ENCODE measurements around the gene SDF2. TPM values are rescaled to one million over a fixed set of nuclear protein-coding genes. Genes with fewer than 3 reads are reported as not detected.

The SDF2 gene
- total RNA-seq, 1 donor from 2014 or later: 51.0 TPM

DNA sequence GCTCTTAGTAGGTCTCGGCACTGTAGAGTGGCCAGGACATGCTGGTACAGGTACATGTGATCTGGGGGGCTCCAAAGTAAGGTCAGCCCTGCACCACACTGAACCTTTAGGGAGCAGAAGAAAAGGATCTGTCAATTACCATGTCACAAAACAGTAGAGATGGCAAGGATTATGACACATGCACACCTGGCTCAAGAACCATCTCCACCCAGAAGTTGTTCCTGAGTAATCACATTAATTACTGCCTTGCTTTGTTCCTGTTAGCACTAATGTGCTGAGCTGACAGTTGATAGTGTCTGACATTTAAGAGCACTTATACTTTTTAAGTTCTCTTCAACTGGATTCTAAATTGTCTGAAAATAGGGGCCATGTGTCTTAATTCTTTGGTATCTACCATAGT, 26.2 kb downstream of the SDF2 start:
- H3K9me3 Mint-ChIP-seq: no peaks in the 10 kb centered on the region
- no peaks in the 10 kb centered on the region for H3K4me1 Mint-ChIP-seq

DNA sequence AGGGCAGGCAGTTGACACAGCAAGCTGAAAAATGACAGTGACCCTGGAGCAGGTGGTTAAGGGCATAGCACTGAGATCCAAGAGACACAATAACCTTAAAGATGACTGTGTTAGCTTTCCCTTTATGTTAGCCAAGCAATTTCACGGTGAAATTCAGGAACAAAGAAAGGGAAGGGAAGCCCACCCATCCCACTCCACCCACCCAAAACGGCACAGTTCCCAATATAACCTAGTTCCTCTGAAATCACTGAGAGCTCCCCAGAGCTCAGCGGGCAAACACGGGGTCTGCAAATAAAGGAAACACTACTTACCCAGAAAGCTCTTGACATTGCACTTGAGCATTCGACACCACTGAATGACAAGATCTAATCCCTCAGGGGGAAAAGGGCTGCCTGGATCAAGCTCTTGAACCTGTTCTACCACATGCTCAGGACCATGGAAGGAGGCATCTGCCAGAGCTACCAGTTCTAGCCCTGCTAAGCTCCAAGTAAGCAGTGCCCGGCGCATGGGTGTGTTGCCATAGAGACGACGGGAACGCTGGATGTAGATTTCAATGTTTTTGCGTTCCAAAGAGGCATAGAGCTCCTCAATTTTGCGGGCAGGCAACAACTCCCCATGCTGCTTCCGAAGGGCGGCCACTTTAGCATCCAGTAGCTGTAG, 27.4 kb downstream of the SDF2 start:
- peaks cover 75% of the 10 kb centered on the region for H3K36me3 Mint-ChIP-seq
- no peak overlapping the region for H3K27ac Mint-ChIP-seq

More for the DNA sequence above, 26.2 kb downstream of the SDF2 start:
- no peak overlapping the region for H3K27ac Mint-ChIP-seq
- peaks cover 83% of the 10 kb centered on the region for H3K36me3 Mint-ChIP-seq
- H3K4me3 Mint-ChIP-seq: no peak overlapping the region
- no peak for DNase-seq (ENCODE audit: low spot score in 2 of 2, unreplicated experiment in 2 of 2)
- TF ChIP-seq, protein P1, sequence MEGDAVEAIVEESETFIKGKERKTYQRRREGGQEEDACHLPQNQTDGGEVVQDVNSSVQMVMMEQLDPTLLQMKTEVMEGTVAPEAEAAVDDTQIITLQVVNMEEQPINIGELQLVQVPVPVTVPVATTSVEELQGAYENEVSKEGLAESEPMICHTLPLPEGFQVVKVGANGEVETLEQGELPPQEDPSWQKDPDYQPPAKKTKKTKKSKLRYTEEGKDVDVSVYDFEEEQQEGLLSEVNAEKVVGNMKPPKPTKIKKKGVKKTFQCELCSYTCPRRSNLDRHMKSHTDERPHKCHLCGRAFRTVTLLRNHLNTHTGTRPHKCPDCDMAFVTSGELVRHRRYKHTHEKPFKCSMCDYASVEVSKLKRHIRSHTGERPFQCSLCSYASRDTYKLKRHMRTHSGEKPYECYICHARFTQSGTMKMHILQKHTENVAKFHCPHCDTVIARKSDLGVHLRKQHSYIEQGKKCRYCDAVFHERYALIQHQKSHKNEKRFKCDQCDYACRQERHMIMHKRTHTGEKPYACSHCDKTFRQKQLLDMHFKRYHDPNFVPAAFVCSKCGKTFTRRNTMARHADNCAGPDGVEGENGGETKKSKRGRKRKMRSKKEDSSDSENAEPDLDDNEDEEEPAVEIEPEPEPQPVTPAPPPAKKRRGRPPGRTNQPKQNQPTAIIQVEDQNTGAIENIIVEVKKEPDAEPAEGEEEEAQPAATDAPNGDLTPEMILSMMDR (IDR thresholded peaks at IDR 0.05; ENCODE audit: unreplicated experiment): no peak
- H3K27me3 Mint-ChIP-seq (ENCODE audit: low read depth): no peaks in the 10 kb centered on the region

DNA sequence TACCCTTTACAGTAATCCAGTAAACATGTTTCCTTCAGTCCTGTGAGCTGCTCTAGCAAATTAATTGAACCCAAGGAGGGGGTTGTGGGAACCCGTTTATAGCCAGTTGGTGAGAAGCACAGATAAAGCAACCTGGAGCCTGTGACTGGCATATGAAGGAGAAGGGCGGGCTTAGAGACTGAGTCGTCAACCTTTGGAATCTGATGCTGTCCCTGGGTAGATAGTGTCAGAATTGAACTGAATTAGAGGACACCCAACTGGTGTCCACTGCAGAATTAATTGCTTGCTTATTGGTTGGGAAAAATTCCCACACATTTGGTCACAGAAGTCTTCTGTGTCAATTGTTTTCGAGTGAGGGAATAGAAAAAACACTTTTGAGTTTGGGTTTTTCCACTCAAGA, 34.9 kb downstream of the SDF2 start:
- Mint-ChIP-seq H3K4me1 (no peaks in the 10 kb centered on the region), H3K36me3 (peaks cover 40% of the 10 kb centered on the region)

More for the DNA sequence above, 27.4 kb downstream of the SDF2 start:
- TF ChIP-seq, protein P1 (IDR thresholded peaks at IDR 0.05; ENCODE audit: unreplicated experiment): no peak
- no peaks in the 10 kb centered on the region for H3K4me1 Mint-ChIP-seq
- H3K4me3 Mint-ChIP-seq: no peak overlapping the region
- H3K9me3 Mint-ChIP-seq: no peaks in the 10 kb centered on the region
- H3K27me3 Mint-ChIP-seq (ENCODE audit: low read depth): no peaks in the 10 kb centered on the region
- DNase-seq (ENCODE audit: low spot score in 2 of 2, unreplicated experiment in 2 of 2): no peak

DNA sequence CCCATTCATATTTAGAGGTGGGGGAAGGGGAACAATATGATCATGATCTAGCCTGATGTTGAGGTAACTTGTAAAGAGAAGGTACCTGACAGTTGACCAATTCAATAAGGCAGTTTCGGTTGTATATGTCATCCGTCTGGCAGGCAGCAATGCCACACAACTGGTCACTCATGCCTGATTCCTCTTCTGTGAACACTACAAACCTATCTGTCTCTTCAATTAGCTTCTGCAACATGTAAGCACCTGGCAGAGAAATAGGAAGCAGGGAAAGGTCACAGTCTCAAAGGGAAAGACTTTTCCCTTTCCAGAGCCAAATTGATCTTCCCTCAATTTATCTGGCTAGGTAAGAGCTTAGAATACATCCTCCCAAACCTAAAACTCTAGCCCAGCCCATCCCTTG, 37.6 kb downstream of the SDF2 start:
- Mint-ChIP-seq H3K36me3 (peaks cover 50% of the 10 kb centered on the region), H3K27me3 (ENCODE audit: low read depth) (no peaks in the 10 kb centered on the region), H3K4me3 (no peak overlapping the region), H3K27ac (no peak overlapping the region), H3K4me1 (no peaks in the 10 kb centered on the region), H3K9me3 (no peaks in the 10 kb centered on the region)
- TF ChIP-seq, protein P1 (IDR thresholded peaks at IDR 0.05; ENCODE audit: unreplicated experiment): no peak
- no peak for DNase-seq (ENCODE audit: low spot score in 2 of 2, unreplicated experiment in 2 of 2)

More for the DNA sequence above, 34.9 kb downstream of the SDF2 start:
- H3K9me3 Mint-ChIP-seq: no peaks in the 10 kb centered on the region
- H3K27ac Mint-ChIP-seq: no peak overlapping the region
- TF ChIP-seq, protein P1 (IDR thresholded peaks at IDR 0.05; ENCODE audit: unreplicated experiment): no peak
- no peak for DNase-seq (ENCODE audit: low spot score in 2 of 2, unreplicated experiment in 2 of 2)
- H3K4me3 Mint-ChIP-seq: no peak overlapping the region
- H3K27me3 Mint-ChIP-seq (ENCODE audit: low read depth): no peaks in the 10 kb centered on the region

DNA sequence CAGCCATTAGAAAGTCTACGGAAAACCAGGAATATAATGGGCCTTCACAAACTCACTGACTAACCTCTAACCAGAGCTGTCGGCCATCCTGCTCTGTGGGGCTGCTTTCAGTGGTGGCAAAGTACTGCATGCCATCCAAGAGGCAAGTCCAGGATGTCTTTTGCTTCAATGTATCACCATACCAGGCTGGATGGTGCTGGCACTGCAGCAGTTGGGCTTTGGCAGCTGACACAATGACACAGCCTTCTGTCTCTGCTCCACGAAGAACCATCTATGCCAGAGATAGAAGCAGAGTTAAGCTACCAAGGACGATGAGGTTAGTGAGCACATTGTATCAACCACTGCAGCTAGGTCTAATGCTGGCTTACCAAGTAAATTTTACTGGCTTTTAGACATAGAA, 38.0 kb downstream of the SDF2 start:
- Mint-ChIP-seq H3K4me1 (no peaks in the 10 kb centered on the region), H3K9me3 (no peaks in the 10 kb centered on the region), H3K36me3 (peaks cover 54% of the 10 kb centered on the region), H3K27ac (no peak overlapping the region), H3K4me3 (no peak overlapping the region), H3K27me3 (ENCODE audit: low read depth) (no peaks in the 10 kb centered on the region)
- no peak for DNase-seq (ENCODE audit: low spot score in 2 of 2, unreplicated experiment in 2 of 2)
- TF ChIP-seq, protein P1 (IDR thresholded peaks at IDR 0.05; ENCODE audit: unreplicated experiment): no peak

Data from mesothelial cell of epicardium (in vitro differentiated cells).